NCI-H1694 treated with DMSO at 0.1 percent for 48 hours (cell line): Measurements from ENCODE around the gene CDK18.

ENCODE experiments used
- DNase-seq: peaks from one replicate; lab custom pipeline; 2025; lab: John Stamatoyannopoulos, UW

CDK18 gene

DNA sequence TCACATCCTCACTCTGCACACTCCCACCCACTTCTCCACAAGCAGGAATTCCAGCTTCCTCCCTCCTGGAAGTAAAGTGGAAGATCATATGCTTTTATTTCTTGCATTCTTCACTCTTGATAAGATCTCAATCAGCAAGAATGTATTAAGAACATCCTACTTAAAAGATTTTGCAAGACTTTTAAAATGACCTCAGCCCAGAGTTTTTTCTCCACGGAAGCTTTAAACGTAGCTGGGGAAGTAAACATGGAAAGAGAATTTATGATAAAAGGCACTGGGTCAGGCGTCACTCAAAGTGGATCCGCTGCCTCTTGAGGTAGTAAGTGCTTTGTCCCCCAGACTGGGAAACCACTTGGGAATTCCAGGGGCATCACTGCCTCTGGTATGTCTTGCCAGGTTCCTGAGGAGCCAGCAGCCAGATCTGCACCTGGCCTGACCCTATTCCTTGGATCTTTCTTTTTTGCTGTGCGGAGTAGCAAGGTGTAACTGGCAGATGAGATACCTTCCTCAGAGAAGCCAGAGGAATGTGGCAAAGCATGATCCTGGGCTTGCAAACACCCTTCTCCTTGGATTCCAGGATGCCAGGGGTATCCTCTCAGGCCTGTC lies 33.9 kb downstream of the CDK18 start:
- DNase-seq = no peak

DNA sequence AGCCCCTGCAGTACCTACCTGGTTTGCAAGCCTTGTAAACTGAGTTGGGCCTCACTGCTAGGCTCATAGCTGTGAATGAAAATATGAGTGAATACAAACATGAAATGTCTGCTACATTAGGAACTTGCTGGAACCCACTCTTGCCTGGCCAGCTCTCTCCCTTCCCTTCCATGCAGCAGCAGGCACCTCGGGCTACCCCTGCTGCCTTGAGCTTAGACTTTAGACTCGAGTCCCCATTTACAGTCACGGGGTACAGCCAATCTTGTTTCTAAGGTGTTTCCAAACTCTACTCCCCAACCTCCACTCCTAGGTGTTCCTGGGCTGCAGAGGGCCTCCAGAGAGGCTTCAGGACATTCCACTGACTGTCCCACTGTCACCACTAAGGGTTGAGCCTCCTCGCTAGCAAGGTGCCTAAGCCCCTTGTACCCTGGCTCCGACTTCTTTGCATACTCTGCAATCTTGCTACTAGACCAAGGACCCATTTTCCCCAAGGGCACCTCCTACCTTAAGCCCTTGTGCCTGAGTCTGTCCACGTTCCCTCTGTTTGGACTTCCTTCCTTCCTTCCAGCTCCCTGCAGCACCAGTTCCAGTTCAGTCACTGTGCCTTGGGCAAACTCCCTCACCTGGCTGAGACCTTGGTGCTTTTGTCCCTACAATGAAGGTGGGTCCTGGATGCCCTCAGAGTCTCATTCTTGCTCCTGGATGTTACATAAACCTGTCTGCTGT lies 36.9 kb downstream of the CDK18 start:
- no peak for DNase-seq

DNA sequence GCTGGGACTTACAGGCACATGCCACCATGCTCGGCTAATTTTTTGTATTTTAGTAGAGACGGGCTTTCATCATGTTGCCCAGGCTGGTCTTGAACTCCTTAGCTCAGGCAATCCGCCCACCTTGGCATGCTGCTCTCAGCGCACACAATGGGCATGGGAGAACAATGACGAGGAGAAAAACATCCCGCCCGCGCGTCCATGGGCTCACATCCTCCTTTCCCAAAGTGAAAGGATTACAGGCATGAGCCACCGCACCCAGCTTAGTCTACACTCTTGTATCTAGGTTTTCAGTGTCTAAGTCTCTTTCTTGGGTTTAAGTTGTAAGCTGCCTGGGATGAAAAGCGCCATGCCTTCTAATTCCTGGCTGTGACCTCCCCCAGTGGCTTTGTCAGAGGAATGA lies 37.9 kb downstream of the CDK18 start:
- no peak for DNase-seq

DNA sequence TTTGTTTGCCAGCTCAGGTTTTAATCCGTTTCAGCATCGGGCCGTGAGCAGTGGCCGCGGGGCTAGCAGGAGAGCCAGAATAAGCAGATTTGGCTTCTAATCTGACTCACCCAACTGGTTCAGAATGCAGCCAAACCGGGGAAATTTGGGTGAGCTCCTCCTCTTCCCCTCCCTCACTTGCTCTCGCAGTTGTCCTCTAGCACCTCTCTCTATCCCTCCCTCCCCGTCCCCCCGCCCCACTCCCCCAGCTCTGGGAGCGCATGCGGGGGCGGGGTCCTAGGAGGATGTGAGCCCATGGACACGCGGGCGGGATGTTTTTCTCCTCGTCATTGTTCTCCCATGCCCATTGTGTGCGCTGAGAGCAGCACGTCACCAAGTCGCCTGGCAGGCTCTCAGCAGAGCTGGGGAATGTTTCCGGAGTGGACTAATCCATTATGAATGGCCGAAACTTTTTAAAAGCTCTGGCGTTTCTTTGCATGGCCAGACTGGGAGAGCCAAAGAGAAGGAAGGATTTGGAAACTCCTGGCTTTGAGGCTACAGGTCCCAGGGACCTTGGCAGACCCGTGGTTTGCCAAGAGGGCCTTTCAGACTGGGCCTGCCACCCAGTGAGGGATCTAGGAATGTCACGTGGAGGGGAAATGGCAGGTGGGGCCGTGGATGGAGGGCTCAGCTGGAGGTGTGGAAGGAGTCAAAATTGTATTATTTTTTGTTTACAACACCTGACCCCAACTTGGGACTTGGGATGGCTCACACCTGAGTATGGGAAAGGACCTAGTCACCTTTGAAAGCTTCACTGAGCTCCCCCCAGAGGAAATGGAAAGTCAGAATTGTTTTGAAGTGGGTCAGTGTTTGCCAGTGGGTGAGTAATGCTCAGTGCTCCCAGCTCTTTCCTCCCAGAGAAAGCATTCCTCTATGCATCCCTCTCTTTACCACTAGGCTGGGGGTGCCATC lies 39.2 kb downstream of the CDK18 start:
- DNase-seq = no peak

DNA sequence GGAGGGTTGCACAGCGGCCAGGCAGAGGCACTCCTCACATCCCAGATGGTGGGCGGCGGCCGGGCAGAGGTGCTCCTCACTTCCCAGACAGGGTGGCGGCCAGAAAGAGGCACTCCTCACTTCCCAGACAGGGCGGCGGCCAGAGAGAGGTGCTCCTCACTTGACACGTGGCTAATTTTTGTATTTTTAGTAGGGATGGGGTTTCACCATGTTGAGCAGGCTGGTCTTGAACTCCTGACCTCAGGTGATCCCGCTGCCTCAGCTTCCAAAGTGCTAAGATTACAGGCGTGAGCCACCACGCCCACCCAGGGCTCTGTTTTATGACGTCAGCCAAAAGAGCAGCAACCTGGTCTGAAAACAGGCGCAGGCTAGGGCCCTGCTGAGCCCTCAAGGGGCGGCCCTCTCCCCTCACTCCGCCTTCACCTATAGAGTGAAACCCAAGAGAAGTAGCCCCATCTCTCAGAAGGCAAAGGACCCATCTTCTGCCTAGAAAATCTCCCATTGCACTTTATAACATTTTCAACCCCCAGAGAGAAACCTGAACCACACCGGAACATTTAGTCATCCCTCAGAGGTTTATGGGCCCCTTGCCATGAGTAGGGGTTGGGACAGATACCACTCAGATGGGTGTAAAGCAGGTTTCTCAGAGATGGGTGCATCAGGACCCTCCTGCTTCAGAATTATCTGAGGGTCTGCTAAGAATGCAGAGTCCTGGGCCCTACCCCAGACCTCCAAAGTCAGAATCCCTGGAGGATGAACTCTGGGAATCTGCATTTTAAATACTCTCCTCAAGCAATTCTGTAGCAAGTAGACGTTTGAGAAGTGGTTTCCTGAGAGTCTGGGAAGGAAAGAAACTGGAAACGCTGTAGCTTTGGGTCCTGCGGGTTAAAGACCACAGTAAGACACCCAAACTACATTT lies 40.8 kb downstream of the CDK18 start:
- DNase-seq = no peak

DNA sequence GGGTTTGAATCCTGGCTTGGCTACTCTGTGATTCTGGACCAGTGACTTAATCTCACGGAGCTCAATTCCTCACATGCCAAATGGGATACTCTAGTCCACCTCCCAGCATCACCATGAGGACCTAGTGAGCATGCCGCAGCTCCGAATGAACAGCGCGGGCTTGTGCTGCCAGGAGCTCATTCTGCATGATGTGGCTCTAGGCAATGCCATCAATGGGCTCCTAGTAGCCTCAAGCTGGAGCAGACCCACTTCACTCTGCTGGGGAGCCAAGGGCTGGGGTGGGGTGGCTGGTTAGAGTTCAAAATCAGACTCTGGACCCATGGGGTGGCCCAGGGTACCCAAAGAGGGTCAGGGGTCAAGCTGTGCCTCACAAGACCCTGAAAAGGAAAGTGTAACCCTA lies 41.5 kb downstream of the CDK18 start:
- no peak for DNase-seq

DNA sequence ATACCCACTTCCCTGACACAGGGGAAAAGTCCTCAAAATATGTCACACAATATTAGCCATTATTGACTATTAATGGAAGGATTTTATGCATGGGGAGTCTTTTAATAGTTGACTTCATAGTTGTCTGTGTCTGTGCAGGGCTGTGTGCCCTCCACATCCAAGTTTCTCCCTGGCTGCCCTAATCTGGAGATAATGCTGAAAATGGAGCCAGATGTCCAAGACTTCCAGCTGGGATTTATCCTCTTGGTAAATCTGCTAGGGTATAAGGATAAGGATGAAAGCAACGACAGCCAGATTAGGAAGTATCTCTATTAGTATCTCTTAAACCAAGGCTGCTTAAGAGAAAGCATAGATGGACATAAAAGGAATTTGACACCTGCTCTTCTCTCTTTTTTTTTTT lies 42.1 kb downstream of the CDK18 start:
- no peak for DNase-seq

DNA sequence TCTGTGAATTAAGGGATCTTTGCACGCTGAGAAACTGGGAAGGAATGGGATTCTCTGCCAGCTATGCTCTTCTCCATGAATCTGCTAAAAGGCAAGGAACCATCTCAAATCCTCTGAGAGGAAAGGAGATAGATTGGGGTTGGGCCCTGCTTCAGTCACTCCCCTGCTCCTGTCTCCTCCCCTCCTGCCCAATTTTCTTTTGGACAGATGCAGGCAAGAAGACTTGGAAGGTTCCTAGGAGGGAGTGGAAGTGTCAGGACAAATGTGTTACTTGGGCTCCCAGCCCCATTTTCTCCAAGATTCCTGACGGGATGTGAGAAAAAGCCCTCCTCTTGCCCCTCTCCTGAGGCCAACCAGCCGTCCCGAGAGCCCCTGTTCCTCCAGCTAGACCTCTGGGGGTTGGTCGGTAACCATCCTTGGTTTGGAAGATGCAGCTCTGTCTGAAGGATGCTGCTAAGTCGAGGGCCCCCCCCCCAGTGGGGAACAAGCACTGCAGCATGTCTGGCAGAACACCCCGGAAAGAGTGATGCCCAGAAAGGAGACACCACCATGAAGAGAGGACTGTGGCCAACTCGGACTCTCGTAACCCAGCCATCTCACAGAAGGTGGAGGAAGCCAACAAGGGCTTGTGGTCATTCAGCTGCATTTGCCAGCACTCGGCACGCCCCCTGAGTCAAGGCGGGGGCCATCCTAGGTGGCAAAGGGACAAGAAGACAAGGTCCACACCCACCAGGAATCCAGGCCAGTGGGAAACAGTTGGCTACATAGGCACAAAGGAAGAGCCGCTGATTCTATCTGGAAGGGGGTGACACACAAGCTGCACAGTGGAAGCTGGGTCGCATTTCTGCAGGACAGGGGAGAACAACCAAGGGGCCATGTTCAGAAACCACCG lies 43.7 kb downstream of the CDK18 start:
- DNase-seq = no peak

DNA sequence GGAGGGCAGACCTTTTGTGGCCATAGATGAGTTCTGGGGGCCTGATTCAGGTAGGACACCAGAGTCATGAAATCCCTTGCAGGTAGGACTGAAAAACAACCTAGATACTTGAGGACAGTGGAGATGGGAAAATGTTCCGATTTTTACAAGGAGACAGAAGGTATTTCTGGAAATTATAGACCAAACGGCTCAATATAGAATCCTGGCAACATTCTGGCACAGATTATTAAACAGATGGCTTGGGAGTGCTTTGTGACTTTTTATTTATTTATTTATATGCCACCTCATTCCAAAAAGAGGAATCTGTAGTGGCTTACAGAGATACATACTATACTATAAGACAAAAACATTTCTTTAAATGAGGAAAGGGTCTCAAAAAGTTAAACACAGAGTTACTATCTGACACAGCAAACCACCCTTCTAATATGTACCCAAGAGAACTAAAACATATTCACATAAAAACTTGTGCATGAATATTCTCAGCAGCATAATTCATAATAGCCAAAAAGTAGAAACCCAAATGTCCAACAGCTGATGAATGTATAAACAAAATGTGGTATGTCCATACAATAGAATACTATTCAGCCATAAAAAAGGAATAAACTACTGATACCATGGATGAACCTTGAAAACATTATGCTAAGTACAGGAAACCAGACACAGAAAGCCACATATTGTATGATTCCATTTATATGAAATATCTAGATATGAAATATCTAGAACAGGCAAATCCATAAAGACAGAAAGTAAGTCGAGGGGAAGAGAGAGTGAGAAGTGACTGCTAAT lies 49.8 kb downstream of the CDK18 start:
- peak; percentile 83 for DNase-seq

DNA sequence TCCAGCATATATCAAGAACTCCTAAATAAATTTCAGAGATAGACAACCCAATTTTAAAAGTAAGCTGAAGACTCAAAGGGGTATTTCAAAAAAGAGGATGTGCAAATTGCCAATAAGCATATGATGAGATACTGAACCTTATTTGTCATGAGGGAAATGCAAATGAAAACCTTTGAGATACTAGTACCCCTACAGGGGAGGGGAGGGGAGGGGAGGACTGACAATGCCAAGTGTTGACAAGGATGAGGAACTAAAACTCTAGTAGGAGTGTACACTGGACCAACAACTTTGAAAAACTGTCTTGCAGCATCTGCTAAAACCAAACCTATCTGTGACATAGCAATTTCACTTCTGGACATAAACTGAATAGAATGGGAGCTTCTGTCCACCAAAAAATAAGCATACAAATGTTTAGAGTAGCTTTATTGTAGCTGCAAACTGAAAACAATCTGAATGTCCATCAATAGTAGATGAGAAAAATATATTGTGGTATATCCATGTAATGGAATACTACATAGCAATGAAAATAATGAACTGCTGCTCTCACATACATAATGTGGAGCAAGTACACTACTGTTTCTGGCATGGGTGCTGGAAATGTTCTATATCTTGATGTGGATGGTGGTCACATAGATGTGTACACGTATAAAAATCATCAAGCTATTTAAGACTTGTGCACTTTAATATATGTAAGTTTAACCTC lies 57.2 kb downstream of the CDK18 start:
- no peak for DNase-seq

DNA sequence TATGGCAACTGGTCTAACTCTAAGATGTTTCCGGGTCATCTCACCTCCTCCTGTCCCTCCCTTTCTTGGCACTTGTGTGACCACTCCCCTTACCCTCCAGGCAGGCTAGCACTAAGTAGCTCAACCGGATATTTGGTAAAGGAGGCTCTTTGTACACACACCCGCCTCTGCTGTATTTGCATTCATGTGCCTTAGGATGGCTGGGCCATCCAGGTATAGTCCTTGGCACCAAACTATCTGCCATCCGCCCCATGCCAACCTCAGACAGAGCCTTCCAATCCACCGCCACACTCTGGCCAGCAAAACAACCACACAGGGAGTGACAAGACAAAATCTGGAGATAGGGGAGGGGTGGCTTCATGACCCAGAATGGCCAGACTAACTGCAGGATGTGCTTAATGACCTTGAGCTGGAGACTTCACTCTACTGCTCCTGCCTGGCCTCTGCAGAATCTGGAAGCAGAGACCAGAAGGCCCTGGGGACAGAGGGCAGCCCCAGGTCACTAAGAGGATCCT lies 59.5 kb downstream of the CDK18 start:
- DNase-seq = no peak

DNA sequence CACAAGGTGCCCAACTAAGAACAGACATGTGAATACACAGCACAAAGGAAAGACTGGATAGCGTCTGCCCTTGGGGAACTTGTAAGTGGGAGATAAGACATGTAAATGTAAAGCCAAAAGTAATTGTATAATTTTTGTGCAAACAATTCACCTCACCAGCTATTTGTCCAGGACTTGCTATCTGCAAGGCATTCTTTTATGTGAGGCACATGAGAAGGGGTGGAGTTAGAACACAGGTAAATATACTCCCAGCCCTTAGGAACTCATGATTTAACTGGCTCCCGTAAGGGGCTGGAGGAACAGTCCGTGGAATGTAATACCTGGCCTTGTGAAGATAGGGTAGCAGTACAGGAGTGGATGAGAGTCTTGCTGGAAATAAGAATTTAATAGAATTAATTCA lies 61.3 kb downstream of the CDK18 start:
- no peak for DNase-seq

DNA sequence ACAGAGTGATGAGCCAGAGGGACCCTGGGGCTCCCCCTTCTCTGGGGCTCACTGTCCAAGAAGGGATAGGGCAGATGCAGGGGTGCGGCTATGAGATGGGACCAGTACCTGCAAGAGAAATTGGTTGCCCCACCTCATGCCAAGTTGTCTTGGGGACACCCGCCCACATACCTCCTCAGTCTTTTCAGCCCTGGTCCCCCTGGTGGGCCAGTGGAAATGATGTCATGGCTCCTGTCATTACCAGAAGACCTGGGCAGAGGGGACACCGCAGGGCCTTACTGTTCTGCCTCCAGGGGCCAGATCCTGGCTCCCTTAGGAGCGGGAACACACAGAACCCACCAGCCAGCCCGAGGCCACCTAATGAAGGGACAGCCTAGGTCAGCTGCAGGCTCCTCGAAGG lies 63.2 kb downstream of the CDK18 start:
- DNase-seq = no peak

DNA sequence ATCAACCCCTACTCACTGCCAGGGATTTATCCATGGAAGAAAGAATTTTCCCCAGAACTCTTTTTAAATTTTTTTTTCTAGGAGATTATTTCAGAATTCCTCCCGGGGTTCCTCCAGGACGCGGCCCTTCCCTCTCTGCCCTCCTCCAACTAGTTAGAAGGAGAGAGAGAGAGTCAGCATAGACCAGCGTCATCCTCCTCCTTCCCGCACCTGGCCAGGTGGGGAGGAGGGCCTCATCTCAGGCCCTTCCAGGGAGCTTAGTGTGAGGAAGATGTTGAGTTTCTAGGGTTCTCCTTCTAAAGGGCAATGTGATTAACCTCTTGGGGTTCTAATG lies 63.6 kb downstream of the CDK18 start:
- DNase-seq = no peak

DNA sequence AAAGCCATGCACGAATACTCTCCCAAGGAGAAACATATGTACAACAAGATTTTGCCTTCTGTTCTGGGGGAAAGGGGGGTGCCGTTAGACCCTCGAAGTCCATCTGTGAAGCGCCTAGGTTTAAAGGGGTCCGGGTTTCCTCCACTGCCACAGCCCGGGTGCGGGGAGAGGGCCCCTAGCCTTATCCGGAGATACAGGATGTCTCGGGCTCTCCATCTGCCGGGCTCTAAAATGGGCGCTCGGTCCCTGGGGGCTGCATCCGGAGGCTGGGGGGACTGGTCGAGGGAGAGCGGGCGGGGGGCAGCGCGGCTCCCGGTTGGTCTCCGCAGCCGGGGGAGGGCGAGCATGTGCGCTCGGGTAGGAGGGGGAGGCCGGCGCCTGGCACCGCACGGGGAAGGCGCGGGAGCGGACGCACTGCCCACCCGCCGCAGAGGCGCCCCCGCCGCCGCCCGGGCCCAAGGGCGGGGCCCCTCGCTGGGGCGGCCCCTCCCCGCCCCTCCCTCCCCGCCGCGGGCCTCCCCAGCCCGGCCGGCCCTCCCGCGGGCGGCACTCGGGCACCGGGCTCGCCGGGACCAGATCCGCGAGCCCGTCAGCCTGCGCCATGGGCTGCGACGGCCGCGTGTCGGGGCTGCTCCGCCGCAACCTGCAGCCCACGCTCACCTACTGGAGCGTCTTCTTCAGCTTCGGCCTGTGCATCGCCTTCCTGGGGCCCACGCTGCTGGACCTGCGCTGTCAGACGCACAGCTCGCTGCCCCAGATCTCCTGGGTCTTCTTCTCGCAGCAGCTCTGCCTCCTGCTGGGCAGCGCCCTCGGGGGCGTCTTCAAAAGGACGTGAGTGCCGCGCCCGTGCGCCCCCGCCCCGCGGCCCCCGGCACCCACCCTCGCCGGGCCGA lies 64.2 kb downstream of the CDK18 start:
- no peak for DNase-seq

DNA sequence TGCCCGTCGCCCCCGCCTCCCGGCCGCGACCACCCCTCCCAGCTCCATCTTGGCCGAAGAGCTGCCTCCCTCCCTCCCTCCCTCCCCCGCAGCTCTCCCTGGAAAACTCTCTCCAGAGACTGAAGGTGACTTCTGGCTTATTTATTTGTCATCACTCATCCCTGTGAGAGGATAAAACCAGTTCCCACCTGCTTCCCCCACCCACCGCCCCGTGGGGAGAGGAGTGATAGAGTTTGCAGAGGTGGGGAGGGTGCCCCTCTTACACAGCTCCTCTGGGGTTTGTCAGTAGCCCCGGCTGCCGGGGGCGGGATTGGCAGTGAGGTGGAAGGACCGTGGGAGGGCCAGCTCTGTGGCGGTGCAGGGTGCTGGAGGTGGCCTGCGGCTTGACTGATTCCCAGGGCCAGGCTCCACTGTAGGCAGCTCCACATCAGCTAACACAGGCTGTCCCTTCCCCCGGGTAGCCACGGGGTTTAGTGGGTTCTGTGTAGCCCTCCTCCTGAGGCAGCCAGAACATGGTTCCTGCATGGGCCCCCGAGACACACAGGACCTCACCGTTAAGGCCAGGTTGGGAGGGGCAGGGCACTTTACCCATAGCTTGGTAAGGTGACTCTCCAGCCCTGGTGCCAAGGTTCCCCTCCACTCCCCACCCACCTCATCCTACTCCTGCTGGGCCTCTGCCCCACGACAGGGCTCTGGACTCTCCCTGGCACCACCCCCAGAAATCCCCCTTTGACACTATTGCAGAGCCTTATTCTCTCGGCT lies 65.1 kb downstream of the CDK18 start:
- no peak for DNase-seq

DNA sequence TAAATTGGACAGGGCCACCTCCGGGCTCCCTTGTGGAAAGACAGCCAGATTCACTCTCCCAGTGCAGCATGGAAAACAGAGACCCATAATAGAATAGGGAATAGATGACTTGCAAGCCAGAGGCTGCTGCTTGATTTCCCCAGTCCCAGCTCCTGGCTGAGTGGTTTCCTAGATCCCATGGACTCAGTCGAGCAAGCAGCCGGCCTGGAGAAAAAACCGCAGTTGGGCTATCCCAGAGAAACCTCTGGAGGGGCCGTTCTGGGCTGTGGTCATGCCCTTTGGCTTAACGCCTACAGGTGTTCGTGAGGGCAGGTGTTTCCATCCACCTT lies 65.7 kb downstream of the CDK18 start:
- DNase-seq = no peak
